ENCODE measurements around the gene FHOD3. TPM values are rescaled to one million over a fixed set of nuclear protein-coding genes. Genes with fewer than 3 reads are reported as not detected.

FHOD3 gene
- total RNA-seq, 1 experiment from 2014 or later = 15.1 TPM

DNA sequence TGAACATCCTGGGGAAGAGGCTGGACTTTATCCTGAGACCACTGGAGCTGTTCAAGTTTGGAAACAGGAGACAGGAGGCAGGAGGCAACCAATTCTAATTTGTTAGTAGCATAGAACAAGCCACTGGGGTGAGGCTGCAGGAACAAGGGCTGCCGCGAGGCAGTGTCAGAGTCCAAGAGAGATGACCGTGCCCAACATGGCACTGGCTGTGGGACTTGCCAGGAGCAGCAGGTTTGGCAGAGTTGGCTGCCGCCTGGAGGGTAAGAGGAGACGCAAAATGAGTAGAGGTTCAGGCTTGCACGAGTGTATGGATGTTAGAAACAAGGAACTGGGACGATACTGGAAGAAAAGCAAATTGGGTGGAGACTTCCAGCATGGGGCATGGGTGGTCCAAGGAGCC is 362.8 kb downstream of the FHOD3 start:
- DNase-seq (ENCODE audit: low read depth) = no peak

DNA sequence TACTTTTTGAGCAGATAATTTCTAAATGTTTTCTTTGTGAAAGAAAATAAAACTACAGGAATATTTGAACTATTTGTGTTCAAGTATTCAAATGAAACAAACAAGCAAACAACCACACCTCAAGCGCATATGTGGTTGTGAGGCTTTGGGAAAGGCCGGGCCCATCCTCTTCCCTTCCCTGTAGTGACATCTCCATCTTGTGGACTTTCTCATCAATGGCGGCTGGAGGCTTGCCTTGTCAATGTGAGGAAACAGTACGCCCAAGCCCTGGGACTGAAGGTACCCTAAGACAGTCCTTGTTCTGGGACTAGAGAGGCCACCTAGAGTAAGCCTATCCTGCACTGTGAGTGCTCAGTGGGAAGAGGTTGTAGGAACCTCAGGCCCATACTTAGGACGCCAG is 364.5 kb downstream of the FHOD3 start:
- peak; percentile 28 for DNase-seq (ENCODE audit: low read depth)

DNA sequence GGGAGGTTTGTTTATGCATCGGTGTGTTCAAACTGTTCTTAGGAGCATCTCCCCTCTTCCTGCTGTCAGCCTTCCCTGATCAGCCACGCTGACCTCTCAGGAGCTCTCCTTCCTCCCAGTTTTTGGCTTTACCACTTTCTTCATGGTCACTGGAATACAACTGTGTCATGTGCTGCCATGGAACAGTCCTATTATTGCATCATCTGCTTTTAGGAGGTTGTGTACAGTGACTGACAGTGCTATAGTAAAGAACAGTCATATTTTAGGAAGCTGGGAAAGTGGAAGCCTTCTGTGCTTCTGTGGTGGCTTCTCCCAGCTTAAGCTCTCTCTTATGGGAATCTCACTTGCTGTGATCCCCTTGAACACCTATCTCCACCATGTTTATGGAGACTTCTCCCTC is 365.8 kb downstream of the FHOD3 start:
- DNase-seq (ENCODE audit: low read depth) = no peak

DNA sequence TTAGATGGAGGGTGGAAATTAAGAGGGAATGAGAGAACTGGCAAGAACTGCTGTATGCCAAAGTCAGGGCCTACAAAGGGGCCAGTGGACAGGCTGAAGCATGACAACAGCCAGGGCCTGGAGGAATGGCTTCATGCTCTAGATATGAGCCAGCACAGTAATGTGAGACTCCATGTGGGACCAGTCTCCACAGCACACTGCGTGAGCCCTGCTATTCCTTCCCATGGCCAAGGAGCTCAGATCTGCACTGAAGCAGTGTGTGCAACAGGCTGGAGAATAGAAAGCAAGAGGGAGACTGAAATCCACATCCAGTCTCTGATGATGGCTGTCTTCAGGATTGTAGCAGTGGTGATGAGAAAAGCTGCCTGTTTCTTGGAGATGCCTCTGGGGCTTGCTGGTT is 368.4 kb downstream of the FHOD3 start:
- no peak for DNase-seq (ENCODE audit: low read depth)

DNA sequence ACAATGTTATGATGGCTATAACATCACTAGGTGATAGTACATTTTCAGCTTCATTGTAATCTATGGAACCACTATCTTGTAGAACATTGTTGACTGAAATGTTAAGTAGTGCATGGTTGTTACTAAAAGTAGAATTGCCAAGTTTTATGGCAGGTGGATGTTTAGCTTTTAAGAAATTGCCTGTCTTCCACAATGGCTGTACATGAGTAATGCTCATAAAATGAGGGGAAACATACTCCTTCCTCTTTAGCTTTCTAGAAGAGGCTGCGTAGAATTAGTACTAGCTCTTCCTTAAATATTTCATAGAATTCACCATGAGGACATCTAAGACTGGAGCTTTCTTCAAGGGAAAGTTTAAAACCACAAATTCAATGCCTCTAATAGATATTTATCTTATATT is 370.3 kb downstream of the FHOD3 start:
- no peak for DNase-seq (ENCODE audit: low read depth)

DNA sequence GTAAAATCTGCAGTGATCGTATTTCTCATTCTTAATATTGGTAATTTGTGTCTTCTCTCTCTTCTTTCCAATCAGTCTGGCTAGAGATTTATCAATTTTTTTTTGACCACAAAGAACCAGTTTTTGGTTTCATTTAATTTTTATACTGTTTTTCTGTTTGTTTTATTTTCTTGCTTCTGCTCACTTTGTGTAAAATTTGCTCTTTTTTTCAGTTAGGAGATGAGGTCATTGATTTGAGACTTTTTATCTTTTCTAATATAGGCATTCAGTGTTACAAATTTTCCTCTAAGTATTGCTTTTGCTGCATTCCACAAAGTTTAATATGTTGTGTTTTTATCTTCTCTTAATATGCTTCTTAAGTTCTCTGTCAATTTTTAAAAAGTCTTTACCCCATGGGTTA is 370.8 kb downstream of the FHOD3 start:
- DNase-seq (ENCODE audit: low read depth) = no peak

DNA sequence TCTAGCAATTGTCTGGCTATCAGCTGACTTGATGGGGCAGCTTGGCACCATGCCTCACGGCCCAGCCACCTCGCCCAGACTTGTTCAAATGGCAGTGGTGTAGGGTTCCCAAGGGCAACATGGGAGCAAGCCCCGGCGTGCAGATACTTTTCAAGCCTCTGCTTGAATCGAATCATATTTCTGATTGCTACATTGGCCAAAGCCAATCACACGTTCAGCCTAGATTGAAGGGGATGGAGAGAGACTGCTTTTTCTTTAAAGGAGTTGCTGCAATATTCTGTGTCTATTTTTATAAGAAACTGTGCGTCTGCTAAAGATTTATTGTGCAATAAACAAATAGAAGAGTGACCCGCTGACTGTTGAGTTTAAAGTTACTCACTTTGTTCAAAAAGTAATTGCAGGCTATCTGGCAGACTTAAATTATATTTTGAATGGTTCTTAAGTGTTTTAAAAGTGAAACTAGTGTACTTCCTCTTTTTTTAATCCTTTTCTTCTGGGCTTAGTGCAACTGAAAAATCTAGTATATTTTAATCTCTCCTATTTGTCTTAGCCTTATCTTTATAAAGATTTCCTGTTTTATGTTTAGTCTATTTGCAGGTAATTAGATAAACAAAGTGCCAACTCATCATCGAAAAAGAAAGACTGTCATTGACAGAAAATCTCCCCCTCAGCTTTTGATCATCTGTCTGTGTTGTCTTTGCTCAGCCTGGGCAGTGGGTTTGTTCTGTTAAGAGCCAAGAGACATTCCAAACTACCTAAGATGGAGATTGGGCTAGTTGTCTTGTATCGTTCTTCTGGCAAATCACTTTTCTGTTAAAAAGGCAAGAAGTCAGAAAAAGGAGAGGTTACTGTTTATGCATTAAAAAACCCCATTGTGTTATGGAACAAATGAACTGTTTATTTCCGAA is 375.2 kb downstream of the FHOD3 start:
- DNase-seq (ENCODE audit: low read depth) = peak; percentile 45

DNA sequence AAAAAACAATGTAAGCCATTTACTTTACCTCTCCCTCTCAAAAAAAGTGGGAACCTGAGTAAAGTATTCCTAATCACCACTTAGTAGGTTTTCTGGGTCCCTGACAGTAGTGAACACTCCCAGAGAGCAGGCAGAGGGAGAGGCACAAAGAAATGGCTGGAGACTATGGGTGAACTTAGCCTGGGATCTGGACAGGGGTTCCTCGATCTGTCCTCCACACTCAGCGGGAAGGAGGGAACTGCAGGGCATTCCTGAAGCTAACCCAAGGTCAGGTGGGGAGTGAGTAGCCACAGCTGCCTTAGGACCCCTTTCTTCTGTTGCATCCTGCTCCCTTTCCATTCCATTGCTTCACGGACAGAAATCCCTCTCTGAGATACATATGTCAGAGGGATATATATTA is 375.9 kb downstream of the FHOD3 start:
- no peak for DNase-seq (ENCODE audit: low read depth)

DNA sequence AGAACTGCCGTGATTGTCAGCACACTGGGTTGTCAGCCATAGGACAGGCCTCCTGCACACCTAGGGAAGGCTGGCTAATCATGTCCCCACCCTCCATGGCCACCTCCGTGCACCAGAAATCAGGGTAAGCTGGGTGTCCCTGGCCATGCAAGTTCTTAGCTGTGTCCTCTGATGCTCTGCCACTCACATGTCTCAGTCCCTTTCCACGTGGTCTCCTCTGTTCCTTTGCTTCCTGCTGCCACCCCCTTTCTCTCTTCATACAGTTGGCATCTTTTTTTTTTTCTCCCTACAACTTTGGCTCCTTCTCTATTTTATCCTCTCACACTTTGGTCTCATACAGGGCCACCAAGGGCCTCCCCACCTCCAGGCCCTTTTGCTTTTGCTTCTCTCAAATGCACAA is 377.6 kb downstream of the FHOD3 start:
- DNase-seq (ENCODE audit: low read depth) = no peak

DNA sequence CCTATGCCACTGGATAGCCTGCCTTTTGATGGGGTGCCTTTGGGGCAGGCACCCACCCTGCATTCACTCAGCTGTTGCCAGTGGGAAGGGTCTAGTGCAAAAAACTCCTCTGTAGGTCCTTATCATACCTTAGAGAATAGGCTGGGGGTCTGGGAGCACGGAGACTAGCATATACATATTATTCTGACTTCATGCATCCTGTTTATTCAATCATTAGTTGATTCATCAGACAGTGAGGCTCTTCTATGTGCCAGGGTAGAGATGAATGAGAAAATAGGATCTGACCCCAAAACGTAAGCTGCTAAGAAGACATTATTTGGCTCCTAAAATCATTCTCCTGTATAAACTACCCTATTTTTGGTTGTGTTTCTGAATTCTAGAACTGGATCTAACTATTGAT is 378.0 kb downstream of the FHOD3 start:
- no peak for DNase-seq (ENCODE audit: low read depth)

DNA sequence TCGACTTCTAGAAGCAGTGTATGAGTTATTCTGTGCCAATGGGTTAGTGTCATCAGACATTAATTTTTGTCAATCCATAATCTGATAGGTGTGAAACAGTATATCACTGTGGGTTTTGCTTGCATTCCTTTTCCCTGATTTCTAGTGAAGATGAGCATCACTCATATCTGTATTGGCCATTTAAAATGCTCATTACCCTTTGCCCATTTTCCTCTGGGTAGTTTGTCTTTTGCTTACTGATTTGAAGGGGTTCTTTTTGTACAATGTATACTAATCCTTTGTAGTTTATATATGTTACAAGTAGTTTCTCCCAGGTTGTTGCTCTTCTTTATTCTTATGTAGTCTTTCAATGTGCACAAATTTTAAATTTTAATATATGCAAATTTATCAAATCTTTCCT is 379.1 kb downstream of the FHOD3 start:
- no peak for DNase-seq (ENCODE audit: low read depth)

DNA sequence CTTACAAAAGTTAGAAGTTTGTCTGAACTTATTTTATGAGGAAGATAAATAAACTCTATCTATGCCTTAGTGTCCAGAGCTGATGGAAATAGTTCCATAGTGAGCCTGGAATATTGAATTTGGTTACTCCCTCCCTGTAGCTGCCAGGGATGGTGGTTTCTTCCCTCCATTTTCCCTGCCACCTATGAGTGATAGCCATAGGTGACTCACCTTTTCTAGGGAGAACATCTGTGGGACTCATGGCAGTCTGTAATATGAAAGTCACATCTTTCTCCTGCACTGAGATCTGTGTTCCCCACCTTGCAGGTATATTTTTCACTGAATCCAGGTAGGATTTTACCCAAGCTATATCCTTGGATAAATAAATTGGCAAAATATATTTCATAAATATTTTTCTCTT is 382.5 kb downstream of the FHOD3 start:
- no peak for DNase-seq (ENCODE audit: low read depth)

DNA sequence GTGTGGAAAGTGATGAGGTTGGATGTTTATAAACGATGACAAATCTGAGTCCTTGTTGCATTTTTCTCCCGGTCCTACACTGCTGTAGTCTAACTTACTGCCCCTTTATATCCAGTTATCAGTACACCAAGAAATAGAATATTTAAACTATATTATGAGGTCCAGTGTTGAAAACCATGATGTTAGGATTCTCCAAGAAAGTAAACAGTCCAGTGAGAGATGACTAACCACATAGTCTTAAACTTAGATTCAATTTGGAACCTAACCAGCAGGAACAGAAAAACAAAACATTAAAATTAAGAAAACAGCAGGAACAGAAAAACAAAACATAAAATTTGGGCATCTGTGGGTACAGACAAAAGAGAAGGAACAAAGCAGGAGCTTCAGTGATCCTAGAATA is 388.1 kb downstream of the FHOD3 start:
- no peak for DNase-seq (ENCODE audit: low read depth)

DNA sequence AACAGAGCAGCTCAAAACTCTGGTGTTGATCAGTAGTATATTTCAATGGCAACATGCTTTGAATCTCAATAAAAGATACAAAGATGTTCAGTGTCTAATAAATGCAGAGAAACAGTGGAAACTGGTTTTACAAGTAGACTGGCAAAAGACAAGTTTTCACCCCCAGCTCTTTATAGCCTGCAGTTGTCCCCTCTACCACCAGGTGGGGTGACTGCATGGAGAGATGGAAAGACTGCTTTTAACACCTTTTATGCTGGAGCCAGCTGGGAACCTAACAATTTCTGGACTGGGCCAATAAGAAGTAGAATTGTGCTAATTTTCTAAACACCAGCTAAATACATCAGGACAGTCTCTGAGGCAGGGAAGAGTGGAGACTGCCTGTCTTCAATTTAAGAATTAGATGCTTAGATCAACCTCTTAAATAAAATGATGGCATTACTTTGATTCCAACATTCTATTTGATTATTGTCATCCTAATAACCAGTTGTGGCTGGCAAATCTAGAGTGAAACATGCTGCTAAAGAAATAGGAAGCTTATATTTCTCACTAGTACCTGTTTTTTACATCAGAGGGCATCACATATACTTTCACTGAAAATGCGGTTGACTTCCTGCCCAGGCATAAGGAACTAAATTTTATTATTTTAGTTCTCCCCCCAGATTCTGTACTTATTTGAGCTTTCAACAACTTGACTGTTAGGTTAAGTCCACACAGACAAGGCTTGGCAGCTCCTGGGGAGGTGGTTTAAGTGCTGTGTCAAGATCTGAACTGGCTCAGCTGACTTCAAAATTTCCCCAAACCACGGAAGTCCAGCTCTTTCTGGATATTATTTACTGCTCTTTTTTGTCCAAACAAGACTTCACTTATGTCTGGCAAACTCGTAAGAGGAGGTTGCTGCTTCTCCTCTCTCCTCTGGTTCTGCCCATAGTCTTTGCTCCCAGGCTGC is 390.8 kb downstream of the FHOD3 start:
- DNase-seq (ENCODE audit: low read depth) = peak; percentile 61

DNA sequence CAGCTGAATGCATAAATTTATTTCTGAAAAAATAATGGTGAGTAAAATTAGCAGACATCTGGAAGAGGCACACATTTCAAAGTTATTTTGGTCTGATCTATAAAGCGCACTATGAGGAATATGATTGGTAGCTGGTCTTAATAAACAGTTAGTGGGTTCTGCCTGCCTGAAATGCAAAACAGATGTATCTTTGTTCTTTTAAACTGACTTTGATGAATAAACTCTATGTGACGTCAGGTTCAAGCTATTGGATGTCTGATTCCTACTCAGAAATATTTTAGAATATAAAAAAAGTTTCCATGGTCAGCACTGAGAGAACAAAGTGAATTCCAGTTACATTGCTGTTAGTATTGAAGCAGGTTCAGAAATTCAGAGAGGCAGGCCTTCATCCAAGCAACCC is 394.9 kb downstream of the FHOD3 start:
- peak; percentile 72 for DNase-seq (ENCODE audit: low read depth)

DNA sequence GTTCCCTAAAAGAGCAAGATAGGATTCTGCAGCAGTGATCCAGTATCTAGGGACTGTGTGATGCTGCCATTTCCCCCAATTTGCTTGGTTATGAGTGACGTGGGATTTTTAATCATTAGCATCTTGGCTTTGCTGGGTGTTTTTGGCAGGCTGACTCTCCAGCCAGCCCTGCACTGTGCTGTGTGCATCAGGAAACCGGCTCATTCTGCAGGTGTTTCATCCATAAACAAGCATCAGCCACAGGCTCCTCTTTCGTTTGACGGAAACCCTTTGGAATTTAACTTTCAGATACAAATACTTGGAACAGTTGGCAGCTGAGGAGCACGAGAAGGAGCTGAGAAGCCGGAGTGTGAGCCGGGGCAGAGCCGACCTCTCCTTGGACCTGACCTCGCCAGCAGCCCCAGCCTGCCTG is 395.4 kb downstream of the FHOD3 start:
- DNase-seq (ENCODE audit: low read depth) = peak; percentile 30

DNA sequence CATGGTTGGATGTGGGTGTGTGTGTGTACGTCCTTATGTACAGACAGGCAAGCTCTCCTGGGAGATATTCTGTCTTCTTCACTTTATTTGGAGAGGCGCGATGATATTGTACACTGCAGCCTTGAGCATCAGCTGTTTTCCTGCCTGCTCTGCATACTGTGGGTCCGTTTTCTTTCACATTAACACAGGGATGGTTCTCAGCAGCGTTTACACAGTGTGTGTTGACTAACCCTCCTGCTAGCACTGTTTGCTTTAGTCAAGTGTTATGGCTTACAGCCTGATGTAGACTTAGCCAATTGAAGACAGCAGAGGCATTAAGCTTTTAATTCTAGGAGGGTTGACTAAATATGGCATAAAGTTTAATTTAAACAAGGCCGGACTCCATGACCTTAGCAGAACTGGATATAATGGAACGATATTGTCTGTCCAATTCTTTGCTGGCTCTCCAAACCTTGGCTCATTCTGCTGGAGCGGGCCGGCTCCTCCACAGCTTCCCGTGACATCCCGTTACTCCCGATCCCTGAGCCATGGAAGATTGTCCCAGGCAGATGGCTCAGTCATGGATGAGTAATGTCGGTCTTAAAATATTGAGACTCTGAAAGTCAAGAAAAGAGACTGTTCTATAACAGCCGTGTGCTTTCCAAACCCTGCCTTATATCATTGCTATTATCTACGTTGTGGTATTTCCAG is 396.6 kb downstream of the FHOD3 start:
- DNase-seq (ENCODE audit: low read depth) = peak; percentile 80

DNA sequence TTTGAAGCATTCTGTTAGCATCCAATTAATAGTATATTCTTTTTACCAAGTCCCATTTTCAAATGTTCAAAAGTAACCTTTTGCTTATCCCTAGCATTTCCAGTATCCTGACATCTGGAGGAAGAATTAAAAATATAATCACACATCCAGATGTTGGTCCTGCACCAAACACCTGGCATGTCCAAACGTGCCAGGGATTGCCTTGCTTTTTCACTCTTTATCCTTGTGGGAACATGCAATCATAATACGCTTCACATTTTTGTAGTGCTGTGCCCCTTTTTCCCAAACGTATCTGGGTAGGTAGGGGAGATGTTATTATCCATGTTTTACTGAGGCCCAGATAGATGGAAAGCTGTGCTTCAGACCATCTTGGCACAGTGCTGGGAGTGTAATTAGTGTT is 398.3 kb downstream of the FHOD3 start:
- DNase-seq (ENCODE audit: low read depth) = no peak

DNA sequence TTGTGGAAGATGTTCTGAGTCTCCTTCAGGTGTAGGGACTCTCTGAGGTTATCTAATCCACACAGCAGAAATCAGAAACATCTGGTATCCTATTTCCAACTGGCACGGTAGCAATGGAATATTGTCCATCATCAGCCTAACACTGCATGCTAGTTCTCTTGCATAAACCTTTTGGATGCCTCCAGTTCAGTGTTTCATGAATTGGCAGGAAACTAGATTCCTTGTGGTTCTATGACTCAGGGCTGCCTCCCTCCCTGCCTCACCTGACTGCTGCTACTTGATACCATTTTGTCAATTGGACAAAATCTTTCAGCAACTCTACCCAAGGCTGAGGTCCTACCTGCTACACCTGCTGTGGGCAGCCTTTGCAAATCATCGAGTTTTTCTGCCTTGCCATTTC is 400.4 kb downstream of the FHOD3 start:
- peak; percentile 82 for DNase-seq (ENCODE audit: low read depth)

DNA sequence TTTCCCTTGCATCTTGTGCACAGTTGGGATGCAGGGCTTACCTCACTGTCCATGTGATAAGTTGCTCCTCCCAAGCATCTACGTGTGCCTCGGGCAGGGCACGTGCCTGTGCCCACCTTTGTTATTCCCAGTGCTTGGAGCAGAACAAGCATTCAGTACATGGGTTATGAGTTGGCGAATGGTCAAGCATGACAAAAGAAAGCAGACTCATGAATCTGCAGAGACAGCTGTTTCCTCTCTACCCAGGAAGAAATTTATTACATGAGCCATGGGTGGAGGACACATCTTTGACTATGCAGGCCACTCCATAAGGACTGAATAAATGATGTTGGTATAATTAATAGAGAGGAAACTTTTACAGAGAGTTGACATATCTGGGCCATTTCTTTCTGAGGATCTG is 403.4 kb downstream of the FHOD3 start:
- DNase-seq (ENCODE audit: low read depth) = no peak

DNA sequence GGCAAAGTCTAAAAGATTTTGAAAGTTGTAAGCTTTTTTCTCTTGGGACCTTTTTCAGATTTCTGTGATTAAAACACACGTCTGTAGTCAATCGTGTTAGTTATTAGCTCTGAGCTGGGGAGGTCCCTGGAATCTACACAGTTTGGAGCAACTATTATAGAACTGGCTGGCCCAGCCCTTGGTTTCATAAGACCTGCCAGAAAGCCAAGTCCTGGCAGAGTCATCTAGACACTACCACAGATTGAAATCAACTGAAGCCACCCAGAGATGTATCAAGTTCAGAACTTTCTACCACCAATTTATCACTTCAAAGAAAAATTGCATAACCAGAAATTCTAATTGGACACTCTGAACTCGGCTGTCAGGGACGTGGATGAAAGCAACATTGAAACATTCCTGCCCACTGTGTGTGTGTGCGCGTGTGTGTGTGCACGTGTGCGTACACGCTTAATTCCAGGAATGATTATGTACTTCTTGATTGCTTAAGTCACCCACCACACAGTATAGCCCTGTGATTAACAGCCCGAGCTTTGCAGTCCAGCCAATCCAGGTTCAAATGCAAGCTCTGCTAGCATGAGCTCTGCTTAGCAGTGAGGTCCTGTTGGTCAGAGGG is 405.0 kb downstream of the FHOD3 start:
- DNase-seq (ENCODE audit: low read depth) = no peak

DNA sequence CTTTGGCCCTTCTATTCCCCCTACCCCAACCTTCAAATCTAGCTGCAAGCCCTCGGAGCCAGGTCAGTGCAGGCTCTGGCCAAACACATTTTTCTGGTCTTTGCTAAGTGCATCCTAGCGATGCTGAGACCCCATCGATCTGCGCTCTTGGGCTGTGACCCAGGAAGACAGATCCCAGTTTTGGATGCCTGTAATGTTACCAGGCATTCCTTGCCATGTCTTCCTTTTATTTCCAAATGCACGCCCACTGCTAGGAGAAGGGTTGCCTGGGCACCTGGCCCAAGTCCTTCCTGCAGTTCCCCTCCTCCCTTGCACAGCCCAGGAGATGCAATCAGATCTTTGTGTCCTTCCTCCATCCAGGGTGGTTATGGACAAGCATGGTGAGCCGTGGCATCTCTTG is 406.6 kb downstream of the FHOD3 start:
- no peak for DNase-seq (ENCODE audit: low read depth)

All from RPMI7951 (cell line).